Activated naive CD4-positive, alpha-beta T cell treated with Interleukin-2 at 50 U/mL for 16 hours (primary cell): ENCODE data around the gene MT1E.
"Not testable (repeated sequence)": the region's sequence is repeated elsewhere in the genome, so short reads cannot be mapped to it uniquely, and the experiment has no call there.

Source experiments
- DNase-seq: peaks from one replicate; pipeline ENCODE4 v3.0.0-alpha.2; 2020

MT1E gene

DNA sequence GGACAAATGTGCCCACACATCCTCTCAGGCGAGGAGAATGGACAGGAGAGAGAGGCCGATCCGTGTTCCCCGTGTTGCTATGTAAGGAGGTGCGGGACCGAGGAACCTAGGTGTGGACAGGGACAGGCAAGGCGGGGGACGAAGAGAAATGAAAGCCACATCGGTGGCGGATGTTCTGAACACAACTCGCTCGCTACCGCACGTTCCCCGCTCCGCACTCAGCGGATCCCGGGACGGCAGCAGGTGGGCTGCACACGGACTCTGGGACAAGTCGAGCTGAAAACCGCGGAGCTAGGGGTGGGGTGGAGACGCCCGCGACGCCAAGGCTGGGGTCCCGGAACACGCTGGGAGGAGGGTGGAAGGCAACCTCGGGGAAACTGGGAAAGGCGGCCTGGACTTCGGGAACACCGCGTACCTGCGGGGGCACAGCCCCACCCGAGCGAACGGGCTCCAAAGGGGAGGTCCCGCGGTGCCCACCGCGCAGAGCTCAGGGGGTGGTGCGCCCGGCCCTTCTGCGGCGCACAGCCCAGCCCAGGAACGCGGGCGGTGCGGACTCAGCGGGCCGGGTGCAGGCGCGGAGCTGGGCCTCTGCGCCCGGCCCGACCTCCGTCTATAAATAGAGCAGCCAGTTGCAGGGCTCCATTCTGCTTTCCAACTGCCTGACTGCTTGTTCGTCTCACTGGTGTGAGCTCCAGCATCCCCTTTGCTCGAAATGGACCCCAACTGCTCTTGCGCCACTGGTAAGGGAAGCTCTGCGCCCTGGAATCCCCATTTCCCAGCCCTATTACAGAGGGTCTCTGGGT lies at the start of gene MT1E:
TSS of gene MT1E (plus strand) at position 642 of the 803 bp plus-strand sequence. CDS start at position 713, 71 bp downstream.
- DNase-seq: peak; percentile 68

DNA sequence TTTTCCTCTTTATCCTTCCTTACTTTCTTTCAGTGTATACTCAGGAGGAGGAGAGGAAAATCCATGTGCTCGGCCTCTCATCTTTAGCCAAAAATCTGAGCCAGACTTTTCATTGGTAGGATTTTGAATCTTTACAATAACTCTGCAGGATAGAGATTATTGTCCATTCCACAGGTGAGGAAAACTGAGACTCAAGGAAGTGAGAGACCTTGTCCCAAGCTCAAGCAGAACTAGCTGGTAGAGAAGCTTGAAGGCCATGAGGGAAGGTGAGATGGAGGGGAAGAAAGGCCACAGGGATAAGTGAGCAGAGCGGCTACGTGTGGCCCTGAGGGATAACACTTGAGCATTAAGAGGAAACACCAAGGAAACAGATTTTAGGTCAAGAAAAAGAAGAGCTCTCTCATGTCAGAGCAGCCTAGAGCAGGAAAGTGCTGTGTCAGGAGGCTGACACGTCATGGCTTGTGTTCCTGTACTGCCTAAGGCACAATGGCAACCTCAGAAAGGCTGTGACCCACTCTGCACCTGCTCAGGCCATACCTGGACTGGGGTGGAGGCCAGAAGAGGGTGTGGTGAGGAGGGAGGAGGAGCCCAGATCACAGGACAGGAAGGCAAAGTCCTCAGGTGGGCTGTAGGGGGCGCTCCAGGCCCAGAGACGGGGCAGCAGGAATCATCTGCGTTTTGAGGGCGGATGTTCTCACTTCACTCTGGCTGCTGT lies 48.8 kb upstream of the MT1E start:
- DNase-seq: peak; percentile 87

DNA sequence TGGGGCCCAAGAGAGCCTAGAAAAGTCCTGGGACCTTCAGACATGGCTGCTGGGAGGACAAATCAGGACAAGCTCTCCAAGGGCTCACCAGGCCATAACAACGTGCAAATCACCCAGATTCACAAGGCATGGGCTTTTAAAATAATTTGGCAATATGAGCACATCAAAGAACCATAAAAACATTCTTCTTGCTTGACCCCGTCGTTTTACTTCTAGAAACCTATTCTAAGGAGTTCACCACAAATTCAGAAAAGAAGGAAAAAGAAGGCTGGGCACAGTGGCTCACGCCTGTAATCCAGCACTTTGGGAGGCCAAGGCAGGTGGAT lies 48.3 kb upstream of the MT1E start:
- DNase-seq: no peak

DNA sequence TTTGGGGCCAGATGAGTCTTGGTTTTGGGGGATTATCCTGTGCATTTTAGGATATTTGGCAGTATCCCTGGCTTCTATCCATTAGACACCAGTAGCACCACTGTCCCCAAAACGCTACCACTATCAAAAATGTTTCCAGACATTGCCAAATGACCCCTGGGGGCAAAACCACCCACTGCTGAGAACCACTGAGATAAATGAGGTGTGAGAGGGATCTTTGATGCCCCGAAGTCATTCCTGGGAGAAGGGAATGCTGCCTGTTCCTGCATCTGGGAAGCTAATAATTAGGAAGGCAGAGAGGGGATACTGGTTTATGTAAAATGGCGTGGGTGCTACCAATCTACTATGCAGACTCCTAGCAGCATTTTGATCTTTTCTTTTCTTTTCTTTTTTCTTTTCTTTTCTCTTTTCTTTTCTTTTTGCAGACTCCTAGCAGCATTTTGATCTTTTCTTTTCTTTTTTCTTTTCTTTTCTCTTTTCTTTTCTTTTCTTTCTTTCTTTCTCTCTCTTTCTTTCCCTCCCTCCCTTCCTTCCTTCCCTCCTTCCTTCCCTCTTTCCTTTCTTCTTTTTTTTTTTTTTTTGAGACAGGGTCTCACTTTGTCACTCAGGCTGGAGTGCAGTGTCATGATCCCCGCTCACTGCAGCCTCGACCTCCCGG lies 45.1 kb upstream of the MT1E start:
- no peak for DNase-seq

DNA sequence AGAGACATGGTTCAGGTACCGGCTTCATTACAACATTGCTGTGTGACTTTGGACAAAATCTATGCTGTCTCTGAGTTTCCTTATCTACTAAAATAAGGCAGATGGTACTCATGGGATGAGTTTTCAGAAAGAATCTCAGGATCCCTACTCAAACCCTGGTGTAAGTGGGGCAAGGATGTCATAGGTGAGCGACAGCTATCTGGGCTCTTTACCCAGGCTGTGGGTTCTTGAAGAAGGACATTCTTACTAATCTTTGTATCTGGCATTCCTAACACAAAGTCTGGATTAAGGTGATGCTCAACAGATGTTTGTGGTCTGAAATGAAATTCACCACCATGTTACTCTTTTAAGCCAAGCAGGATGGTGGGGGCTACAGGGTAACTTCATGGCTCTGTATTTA lies 42.7 kb upstream of the MT1E start:
- not testable (repeated sequence) for DNase-seq

DNA sequence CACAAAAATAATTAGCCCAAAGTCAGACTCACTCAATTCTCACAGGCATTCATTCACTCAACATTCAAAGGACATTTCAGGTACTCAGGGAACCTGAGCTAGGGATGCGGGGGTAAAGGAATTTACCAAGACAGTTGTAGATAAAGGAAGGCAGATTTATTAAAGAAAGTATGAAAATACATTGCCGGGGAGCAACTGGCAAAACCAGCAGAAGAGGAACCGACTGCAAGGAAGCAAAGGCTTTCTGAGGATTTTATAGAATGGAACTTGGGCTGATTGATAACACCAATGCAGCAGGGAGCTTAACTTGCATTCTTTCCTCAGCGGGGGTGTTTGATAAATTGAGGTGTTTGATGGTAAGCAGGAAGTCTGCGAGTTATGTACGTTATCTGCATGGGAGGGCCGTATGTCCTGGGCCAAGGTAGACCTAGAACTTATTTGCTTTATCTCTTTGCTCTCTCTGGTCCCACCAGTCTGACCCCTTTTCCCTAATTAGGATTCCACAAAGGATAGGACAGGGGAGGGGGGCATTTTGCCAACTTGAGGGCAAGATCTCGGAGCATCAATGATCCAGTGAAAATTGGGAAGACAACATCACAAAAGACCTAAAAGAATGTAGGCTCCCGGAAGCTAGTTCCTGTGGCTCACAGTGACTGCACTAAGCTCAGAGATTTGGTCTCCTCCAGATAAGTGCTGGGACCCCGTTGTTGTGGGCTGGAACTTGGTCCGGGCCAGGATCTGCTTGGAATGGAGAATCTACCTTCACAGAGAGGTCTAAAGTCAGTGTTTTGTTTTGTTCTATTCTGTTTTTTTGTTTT lies 42.0 kb upstream of the MT1E start:
- DNase-seq: no peak

DNA sequence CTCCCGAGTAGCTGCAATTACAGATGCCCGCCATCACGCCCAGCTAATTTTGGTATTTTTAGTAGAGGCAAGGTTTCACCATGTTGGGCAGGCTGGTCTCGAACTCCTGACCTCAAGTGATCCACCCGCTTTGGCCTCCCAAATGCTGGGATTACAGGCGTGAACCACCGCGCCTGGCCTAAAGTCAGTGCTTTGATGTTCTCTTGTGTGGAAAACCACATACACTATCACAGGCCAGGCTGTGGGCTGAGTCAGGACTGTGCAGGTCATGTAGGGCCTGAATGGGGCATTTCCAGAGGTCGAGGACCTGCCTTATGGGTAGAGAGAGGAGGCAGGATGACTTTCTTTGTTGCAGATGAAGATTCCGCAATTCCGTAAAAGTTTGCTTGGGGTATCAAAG lies 41.3 kb upstream of the MT1E start:
- no peak for DNase-seq

DNA sequence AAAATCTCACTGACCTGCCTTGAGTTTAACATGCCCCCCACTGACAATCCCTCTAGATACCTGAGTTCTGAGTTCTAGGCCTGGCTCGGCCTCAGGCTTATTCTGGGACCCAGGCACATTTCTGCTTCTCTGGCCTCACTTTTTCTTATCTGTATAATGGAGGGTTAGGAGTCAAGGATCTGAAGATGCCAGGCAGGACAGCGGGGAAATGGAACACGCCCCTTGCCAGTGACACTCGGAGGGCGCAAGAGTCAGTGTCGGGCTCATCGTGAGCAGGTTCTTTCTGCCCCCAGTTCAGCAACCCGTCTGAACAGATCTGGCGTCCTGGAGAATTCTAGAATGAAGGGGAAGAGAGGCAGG lies 36.8 kb upstream of the MT1E start:
- DNase-seq: no peak

DNA sequence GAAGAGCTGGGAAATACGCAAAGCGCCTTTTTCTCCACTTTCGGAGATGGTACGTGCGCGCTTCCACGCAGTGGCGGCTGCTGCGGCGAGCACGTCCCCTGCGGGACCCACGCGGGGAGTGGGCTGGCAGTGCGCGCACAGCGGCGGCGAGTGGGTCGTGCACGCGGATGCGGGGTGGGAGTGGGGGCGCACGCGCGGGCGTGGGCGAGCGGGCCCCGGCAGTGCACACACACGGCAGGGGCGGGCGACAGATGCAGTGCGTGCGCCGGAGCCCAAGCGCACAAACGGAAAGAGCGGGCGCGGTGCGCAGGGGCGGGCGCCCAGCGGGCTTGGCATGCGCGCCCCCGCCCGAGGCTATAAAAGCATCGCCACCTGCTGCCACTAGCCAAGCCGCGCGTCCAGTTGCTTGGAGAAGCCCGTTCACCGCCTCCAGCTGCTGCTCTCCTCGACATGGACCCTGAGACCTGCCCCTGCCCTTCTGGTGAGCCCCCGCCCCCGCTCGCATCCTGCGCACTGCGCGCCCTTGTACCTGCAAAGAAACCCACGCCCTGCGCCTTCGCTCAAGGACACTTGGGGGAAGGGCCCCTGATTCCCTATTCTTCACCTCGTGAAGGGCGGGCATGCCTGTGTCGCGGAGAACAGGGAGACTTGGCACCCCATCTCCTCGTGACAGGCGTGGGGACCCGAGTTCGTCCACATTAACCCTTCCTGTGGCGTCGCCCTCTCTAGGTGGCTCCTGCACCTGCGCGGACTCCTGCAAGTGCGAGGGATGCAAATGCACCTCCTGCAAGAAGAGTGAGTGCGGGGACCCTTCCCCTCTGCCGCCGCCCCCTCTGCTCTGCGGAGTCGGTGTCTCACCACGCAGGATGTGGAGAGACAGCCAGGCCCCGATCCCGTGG lies 36.2 kb upstream of the MT1E start, which contains the start of gene MT3:
TSS of gene MT3 (plus strand) at position 388 of the 899 bp plus-strand sequence. CDS start at position 451, 63 bp downstream.
- peak; percentile 25 for DNase-seq

DNA sequence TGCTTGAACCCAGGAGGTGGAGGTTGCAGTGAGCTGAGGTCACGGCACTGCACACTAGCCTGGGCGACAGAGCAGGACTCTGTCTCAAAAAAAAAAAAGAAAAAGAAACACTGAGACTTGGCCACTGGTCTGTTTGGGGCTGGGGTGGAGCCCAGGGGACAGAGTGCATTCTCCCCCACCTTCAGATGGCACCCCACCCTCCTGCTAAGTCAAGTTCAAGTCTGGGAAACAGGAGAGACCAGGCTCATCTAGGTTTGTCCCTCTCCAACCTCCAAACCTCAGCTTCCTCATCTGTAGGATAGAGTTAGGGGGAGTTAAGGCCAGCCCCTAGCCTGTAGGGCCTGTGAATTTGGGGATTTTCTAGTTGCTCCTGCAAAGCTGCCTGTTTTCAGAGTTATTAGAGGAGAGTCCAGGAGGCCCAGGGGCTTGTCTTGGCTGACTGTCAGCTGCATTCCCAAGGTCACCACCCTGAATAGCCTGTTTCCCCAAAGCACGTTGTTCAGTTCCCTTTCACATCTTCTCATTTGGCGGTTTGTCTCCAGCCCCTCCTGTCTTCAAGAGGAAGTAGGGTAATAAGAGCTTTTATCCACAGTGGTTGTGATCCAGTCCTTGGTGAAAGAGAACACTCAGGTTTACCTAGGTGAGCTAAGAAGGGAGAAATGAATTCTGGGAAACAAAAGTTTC lies 34.1 kb upstream of the MT1E start:
- no peak for DNase-seq

DNA sequence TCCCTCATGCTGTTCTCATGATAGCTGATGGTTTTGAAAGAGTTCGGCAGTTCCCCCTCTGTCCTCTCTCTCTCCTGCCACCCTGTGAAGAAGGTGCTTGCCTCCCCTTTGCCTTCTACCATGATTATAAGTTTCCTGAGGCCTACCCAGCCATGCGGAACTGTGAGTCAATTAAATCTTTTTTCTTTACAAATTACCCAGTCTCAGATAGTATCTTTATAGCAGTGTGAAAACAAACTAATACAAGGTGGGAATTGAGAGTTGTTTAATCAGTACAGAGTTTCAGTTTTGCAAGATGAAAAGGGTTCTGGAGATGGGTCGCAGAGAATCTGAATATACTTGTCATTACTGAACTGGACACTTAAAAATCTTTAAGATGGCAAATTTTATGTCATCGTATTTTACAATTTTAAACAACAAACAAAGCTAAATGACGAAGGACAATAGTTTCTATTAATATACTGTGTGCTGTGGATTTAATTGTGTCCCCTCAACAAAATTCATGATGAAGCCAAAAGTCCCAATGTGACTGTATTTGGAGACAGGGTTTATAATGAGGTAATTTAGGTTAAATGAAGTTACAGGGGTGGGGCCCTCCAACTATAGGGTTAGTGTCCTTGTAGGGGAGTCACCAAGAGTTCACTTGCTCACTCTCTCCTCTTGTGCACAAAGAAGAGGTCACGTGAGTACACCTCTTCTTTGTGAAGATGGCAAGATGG lies 31.8 kb upstream of the MT1E start:
- DNase-seq: no peak

DNA sequence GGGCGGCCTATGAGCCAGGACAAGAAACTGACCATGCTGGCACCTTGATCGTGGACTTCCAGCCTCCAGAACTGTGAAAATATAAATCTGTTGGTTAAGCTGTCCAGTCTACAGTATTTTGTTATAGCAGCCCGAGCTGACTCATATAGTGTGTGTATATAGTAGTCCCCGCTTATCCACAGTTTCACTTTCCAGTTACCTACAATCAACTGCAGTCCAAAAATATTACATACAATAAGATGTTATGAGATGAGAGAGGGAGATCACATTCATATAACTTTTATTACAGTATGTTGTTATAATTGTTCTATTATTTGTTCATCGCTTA lies 31.3 kb upstream of the MT1E start:
- DNase-seq: no peak

DNA sequence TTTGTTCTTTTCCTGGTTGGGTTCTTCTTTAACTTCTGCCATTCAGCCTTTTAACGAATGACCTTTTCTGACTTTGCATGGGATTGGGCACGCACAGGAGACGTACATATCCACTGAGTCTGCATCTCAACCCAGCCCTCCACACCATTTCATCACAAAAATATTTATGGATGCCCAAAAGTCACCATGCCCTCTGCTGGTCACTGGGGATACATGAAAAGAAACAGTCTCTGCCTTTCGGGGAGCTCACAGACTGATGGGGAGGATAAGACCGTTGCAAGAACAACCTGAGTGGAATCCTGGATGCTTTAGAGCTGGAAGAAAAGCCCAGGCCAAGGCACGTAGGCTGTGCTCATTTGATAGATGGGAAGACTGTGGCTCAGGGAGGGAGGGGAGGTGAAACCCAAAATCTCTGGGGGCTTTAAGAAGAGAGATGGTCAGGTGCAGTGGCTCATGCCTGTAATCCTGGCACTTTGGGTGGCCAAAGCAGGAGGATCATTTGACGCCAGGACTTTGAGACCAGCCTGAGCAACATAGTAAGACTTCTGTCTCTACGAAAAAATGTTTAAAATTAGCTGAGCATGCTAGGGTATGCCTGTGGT lies 25.1 kb upstream of the MT1E start:
- peak; percentile 43 for DNase-seq

DNA sequence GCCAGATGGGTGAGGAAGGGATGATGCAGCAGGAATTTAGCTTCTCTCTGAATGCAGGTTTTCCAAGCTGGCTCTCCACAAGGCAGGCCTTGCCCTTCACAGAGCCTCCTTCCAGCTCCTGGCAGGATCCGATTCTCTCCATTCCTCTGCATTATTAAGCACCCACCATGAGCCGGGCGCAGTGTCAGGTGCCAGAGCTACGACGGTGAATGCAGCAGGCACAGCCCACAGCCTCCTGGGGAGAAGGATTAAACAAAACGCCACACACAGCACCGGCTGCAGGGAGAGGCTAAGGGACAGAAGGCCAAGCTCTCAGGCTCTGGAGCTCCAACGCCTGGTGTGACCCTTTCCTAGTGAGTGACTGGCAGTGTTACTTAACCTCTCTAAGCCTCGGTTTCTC lies 24.3 kb upstream of the MT1E start:
- no peak for DNase-seq

DNA sequence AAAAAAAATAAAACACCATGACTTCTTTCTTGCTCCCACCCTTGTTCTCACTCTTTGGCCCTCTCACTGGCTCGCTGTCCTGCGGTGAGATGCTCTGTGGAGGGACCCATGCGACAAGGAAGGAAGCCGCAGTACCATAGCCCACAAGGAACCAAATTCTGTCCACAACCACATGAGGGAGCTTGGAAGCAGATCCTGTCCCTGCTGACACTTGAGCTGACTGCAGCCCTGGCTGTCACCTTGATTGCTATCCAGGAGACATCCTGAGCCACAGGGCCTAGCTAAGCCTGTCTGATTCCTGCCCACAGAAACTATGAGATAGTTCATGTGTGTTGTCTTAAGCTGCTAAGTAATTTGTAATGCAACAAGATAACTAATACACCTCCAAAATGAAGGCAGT lies 22.0 kb upstream of the MT1E start:
- no peak for DNase-seq

DNA sequence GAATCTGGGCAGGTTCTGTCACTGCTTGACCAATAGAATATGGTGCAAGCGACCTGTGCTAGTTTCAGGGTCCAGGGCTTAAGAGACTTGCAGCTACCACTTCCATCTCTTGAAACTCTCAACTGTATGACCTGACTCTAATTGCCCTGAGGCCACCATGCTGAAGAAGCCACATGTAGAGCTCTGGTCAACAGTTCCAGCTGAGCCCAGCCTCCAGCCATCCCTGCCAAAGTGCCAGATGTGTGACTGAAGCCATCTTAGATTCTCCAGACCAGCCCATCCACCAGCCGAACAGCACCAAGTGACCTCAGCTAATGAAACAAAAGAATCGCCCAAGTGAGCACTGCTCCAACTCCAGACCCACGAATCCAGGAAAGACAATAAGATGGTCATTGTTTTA lies 20.6 kb upstream of the MT1E start:
- no peak for DNase-seq

DNA sequence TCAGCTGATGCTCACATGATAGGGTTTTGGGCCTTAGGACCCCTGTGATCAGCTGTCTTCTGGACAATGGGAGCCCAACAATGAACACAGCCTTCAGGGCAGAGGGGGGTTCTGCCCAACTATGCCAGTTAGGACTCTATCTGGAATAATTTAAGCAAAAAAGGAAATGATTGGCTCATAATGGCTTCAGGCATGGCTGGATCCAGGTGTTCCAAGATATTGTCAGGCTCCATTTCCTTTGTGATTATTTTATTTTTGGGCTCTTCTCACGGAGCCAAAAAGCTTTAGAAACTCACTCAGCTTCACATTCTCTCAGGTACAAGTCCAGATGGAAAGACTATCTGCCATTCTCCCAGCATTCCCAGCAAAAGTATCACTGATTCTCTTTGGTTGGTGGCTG lies 20.1 kb upstream of the MT1E start:
- no peak for DNase-seq

DNA sequence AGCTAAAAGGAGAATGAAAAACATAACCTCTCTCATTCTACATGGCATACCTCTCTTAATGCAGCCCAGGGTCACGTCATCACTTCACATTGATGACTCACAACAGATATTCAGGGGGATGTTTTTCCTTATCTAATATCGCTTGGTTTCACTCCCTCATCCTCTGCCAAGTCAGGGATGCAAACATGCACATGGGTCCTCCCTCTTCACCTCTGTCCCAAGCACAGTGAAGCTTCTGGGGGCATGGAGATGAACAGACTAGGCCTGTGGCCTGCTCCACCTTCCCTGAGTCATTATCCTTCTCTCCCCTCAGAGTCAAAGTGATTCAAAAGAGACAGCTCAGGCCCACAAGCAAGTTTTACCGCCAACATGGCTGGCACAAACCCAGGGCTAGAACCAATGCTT lies 19.5 kb upstream of the MT1E start:
- DNase-seq: no peak

DNA sequence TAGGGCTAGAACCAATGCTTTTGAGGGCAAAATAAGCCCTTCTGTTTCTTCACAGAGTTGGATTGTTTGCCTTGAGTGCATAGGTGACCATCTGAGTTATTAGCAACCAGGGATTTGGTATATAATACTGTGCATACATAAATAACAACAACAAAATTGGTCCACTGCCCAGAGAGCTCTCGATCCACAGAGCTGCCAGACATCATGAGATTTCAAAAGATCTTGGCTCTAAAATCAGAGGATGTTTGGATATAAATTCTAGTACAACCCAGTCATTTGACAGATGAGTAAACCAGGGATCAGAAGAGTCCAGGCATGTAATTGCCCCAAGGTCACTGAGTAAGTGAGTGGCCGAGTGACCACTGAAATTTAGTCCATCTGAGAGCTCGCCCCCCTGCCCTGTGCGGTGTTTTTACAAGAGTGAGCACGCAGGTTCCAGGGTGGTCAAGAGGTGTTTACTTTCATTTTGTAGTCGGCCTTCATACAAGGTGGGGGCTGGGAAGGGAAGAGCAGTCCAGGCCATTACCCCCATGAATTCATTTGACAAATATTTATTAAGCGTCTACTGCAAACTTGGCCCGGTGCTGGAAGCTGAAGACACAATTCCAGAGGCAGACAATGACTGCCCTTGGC lies 19.0 kb upstream of the MT1E start:
- DNase-seq: no peak

DNA sequence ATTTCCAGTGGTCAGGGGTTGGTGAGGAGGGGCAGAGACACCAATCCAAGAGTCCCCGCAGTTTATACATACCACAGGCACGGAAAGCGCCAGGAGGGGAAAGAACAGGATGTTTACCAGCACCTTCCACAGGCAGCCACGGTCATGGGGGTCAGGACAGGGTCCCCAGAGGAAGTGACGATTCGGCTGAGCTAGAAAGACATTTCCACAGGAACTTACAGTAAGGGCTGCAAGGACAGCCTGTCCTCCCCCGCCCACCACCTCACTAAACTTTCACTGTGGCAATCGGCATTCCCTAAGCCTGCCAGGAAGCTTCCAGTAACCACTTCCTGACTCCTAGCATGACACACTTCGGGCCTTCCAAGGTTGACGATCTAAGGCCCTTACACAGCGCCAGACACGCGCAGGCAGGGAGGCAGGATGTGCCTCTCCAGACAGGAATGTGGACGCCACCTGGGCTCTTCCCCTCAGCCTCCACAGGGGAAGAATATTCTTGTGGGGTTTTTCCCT lies 18.4 kb upstream of the MT1E start:
- DNase-seq: no peak
